CD4-positive, alpha-beta T cell treated with Interleukin-12 subunit alpha and Interleukin-12 subunit beta, for 1 hour (primary cell): ENCODE data around the gene WFDC2.

Source experiments
- DNase-seq: peaks from one replicate; pipeline ENCODE4 v3.0.0-alpha.2; 2020

The WFDC2 gene

GRCh38 chr20:45501600-45501999 lies 32.0 kb downstream of the WFDC2 start:
- DNase-seq, result no peak

GRCh38 chr20:45502561-45502960 lies 33.0 kb downstream of the WFDC2 start:
- DNase-seq, result no peak

DNA sequence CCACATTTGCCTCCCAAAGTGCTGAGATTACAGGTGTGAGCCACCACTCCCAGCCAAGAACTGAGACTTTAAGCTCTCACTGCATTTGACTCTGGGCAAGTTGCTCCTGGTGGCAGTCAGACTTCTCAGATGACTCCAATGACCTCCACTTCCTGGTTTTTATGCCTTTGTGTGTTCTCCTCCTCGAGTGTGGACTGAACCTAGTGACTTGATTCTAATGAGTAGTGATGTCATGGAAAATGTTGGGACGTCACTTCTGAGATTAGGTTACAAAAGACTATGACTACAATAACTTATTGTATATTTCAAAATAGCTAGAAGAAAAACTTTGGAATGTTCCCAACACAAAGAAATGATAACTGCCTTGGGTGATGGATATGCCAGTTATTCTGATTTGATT lies 33.9 kb downstream of the WFDC2 start:
- DNase-seq, result no peak

DNA sequence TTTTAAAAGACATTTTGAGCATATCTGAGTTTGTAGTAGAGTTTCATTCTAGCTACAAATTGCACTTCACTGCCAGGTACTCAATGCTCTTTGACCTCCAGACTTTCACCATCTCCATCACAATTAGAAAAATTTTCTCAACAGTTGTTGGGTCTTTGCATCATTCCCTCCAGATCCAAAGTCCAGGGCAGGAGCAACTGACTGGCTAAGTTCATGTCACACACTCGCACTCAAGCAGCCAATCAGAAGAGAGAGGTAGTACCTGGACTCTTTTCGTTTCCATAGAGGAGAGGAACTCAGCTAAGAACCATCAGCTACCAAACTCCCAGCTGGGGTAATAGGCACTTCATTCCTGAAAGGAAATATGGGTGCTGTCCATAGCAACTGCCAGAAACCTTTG lies 36.8 kb downstream of the WFDC2 start:
- no peak for DNase-seq

GRCh38 chr20:45507011-45507820 lies 37.7 kb downstream of the WFDC2 start:
- no peak for DNase-seq

GRCh38 chr20:45508068-45508886 lies 38.7 kb downstream of the WFDC2 start:
- DNase-seq, result no peak

DNA sequence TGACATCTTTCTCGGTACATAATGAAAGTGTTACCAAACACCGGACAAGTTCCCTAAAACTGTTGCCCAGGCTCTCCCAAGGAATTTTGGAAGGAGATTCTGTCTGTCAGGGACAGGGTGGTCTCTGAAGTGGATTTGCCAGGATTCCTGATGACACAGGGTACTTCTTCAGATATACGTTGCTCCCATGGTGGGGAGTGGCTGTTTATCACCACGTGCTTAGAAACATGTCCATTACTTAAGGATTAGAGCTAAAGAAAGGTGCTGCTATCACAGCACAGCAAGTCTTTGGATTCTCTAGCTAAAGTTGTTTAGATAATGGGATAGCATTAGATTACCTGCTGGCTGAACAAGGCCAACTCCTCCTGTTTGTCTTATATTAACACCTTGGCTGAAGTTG lies 39.5 kb downstream of the WFDC2 start:
- DNase-seq, result no peak

- DNase-seq, result no peak
Observed at GRCh38 chr20:45510242-45510862, 40.8 kb downstream of the WFDC2 start.

GRCh38 chr20:45515147-45515913 lies 45.8 kb downstream of the WFDC2 start, which contains the start of gene SPINT3:
Gene SPINT3, minus strand, starts transcription at chr20:45515622. Its CDS starts 14 bp downstream, at chr20:45515608.
- DNase-seq, result no peak

- DNase-seq, result no peak
Observed at GRCh38 chr20:45518282-45518681, 48.7 kb downstream of the WFDC2 start.

DNA sequence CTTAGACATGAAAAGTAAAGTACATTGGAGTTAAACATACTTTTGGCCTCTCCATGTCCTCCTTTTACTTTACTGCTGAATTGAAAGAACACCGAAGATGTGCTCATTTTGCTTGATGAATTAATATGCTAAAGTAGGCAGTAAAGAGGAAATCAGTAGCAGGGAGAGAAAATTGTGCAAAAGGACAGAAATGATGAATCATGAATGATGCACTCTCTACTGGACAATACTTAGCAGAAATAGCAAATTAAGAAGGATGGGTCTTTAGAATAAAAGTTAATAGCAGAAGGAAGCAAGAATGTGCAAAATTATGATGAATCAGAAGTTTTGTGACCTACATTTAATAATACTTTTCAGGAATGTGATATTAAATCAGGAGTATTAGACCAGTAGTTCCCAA lies 54.3 kb downstream of the WFDC2 start:
- no peak for DNase-seq

DNA sequence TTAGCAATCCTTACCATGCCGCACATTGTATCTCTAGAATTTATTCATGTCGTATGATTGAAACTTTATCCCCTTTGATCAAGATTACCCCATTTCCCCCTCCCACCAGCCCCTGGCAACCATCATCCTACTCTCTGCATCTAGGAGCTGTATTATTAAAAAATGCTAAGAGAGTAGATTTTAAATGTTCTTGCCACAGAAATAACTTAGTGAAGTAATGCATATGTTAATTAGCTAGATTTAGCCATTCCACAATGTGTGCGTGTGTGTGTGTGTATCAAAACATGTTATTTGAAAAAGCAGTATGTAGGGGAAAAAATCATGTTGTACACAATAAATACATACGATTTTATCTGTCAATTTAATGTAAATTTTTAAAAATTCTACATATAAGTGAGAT lies 57.7 kb downstream of the WFDC2 start:
- DNase-seq, result no peak
